ENCODE results near the gene ARL11.
"Not testable (repeated sequence)": the region's sequence is repeated elsewhere in the genome, so short reads cannot be mapped to it uniquely, and the experiment has no call there.

ARL11 gene

DNA sequence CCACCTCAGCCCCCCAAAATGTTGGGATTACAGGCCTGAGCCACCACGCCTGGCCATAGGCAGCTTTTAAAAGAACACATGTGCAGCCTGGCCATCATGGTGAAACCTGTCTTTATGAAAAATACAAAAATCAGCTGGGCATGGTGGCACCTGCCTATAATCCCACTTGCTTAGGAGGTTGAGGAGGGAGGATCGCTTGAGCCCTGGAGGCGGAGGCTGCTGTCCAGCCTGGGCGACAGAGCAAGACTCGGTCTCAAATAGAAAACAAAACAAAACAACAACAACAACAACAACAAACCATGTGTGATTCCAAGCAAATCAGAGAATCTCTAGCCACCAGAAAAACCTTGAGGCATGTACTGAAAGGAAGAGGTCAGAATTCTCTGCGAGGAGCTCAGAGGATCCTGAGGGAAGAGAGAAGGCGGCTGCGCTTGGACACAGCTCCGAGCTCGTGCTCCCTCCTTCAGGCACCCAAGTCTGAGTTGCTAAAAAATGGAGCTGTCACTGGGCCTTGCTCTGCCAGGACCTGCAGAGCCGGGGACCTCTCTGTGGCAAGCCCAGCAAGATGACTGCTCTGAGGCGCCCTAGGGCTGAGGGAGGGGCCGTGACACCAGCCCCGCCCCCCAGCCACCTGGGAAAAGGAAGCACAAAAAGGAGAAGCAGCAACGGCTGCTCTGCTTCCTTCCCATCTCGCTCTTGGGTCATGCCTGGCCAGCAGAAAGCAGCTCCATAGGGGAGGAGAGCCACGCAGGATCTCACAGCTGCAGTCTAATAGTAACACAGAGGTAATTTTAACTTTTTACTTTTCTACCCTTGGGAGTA, at the start of gene ARL11:
Gene ARL11 (plus strand): TSS at position 677 of the 822 bp plus-strand sequence. CDS start 1,941 bp downstream, outside the sequence.
- no peak for DNase-seq

GRCh38 chr13:49579501-49579900, 48.8 kb upstream of the ARL11 start:
- DNase-seq: no peak

- no peak for DNase-seq
Observed at GRCh38 chr13:49580980-49581680, 47.2 kb upstream of the ARL11 start.

GRCh38 chr13:49584771-49585182, 43.5 kb upstream of the ARL11 start:
- peak; percentile 59 for DNase-seq

DNA sequence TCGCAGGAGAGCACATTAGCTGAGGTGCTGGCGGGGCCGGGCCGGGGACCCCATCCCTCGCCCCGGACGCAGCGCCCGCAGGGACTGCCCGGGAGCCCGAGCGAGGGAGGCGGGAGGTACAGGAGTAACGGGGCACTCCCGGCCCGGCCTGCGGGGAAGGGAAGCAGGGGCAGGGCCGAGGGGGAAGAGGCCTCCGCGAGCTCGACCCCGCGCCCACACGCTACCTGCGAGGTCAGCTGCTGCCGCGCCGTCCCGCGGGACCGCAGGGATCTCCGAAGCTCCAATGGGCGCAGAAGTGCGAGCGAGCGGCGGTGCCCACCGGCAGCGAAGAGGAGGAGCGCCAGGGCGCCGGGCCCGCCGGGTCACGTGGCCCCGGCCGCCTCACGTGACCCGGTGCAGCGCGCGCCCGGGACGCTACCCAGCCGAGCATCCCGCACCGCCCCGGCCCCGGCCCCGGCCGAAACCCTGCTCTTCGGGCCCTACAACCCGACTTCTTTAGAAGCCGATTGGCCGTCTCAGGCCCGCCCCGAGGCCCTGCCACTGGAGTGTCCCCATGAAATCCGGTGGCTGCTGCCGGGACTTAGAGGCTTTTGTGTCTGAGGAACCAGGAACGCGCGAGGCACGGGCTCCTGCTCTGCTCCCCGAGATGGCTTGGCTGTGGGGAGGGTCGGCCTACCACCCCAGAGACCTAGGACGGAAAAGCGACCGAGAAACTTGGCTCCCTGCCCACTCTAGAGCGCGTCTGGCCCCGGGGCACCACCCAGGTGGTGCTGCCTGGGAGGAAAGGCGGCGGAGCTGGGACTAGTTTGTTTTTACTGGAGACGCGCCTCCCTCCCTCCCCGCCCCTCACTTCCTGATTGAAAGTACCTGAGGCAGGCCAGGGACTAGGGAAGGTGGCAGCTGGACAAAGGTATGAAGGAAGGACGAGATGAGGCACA, 42.8 kb upstream of the ARL11 start, which contains the start of gene RCBTB1:
Gene RCBTB1 (minus strand): TSS at position 339 of the 938 bp plus-strand sequence. CDS start 18,279 bp downstream, outside the sequence.
- peak; percentile 81 for DNase-seq

- no peak for DNase-seq
Observed at GRCh38 chr13:49586717-49587116, 41.6 kb upstream of the ARL11 start.

GRCh38 chr13:49587311-49587847, 40.9 kb upstream of the ARL11 start:
- no peak for DNase-seq

DNA sequence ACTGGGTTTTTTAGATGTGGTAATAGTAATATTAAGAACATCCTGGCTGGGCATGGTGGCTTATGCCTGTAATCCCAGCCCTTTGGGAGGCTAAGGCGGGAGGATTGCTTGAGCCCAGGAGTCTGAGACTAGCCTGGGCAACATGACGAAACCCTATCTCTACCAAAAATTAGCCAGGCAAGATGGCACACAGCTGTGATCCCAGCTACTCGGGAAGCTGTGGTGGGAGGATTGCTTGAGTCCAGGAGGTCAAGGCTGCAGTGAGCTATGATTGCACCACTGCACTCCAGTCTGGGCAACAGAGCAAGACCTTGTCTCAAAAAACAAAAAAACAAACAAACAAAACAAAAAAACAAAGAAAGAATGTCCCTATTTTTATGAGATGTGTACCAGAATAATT, 37.6 kb upstream of the ARL11 start:
- DNase-seq: not testable (repeated sequence)

DNA sequence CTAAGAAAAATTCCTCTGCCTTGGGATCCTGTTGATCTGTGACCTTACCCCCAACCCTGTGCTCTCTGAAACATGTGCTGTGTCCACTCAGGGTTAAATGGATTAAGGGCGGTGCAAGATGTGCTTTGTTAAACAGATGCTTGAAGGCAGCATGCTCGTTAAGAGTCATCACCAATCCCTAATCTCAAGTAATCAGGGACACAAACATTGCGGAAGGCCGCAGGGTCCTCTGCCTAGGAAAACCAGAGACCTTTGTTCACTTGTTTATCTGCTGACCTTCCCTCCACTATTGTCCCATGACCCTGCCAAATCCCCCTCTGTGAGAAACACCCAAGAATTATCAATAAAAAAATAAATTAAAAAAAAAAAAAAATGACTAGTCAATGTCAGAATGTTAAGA, 34.4 kb upstream of the ARL11 start:
- DNase-seq: not testable (repeated sequence)

DNA sequence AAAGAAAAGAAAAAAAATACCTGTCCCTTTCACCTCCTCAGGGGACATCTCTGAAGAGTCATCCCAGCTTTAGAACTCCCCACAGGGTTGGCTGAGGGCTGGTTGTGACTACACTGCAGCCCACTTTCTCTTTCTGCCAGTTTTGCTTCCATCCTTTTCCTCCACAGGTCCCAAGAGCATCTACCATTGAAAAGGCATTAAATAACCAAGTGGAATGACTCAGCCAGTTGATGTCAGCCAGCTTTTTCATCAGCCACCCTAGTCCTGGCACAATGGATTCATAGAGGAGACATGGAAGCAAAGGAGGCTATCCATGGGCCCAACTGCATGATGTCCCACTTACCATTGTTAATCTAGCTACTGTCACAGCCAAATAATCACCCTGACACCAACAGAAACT, 33.7 kb upstream of the ARL11 start:
- DNase-seq: no peak

DNA sequence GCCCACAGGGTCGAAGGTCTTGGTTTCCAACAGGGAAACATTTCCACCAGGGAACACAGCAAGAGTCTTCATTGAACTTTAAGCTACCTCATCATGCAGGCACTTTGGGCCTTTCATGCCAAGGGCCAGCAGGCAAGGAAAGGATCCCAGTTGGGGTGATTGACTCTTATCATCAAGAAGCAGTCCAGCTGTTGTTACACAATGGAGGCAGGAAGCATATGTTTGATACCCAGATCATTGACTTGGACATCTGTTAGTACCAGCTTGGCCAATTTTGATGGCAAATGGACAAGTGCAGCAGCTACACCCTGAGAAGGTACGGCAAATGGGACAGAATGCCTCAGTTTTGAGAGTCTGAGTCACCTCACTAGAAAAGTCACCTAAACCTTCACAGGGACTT, 32.1 kb upstream of the ARL11 start:
- peak; percentile 44 for DNase-seq

DNA sequence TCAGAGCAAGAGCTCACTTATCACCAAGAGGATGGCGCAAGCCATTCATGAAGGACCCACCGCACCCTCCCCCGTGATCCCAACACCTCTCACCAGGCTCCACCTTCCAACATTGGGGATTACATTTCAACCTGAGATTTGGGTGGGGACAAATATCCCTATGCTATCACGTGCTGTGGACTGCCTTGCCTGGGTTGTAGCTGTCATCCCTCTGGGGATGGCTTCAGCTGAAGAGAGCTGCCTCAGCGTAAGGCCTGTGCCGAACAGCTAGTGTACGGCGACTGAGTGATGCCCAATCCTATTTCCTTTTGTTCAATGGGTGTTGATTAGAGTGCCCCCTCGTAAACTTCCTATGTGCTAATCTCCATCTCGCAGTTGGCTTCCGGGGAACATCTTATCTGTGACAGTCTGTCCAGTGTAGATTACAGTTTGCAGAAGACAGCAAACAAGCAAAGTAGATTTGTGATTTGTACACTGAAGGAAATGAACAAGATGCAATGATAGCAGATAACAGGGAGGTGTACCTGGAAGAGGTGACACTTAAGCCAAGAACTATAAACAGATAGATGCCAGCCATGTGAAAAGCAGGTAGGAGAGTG, 31.2 kb upstream of the ARL11 start:
- DNase-seq: no peak

DNA sequence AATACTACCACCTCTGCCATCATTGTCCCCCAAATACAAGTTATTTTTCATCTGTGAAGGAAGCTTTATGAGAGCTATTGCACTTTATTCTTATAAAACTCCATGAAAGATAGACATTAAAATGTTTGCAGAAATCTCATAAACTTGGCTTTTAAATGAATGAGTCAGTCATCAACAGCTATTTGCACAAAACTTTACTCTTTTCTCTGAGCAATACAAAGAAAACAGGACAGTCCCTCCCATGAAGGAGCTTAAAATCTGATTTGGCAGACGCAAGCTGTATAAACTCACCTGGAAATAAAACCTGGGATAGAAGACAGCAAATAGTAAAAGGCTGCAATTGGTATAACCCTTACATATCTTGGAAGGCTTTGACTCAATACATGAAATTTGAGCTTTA, 26.3 kb upstream of the ARL11 start:
- DNase-seq: no peak

- DNase-seq: not testable (repeated sequence)
Observed at GRCh38 chr13:49602615-49603014, 25.7 kb upstream of the ARL11 start.

DNA sequence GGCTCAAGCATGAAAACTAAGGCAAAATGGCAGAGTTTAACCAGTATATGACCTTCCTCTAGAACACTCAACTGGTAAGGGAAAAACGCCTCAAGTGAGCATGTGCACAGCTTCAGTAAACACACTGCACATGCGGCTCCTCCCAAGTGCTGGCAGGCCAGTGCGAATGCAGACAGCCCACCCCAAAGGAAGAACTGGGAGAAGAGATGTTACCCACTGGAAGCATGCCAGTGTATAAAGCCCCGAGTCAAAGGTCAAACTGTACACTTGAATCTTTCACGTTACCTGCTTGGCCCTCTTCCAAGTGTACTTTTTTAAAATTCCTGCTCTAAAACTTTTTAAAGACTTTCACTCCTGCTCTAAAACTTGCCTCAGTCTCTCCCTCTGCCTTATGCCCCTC, 23.7 kb upstream of the ARL11 start:
- no peak for DNase-seq

DNA sequence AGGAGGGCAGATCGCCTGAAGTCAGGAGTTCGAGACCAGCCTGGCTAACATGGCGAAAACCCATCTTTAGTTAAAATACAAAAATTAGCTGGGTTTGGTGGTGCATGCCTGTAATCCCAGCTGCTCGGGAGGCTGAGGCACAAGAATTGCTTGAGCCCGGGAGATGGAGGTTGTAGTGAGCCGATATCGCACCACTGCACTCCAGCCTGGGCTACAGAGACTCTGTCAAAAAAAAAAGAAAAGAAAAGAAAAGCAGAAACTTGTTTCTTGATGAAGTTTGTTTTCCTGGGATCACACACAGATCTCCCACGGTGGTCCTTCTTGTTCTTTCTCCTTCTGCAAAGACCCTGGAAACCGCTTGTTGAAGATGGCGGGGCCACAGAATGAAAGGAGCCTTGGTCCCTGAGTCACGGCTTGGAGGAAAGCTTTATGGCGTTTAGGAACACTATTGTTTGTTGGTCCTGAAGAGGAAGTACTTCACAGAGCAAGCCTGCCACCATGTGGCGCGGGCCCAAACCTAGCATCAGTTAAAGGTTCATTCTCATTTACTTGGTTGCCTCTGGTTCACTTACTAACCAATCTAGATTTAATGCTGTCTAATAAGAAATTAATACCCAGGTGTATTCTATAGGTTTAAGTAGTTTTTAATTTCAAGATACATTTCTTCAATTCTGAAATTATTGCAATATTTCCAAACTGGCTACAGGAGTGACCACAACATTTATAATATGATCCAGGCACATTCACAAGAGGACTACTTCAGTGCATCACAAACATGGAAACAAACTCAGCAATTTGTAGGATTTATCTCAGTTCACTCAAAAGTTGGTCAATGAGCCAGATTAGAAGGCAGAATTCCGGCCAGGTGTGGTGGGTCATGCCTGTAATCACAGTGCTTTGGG, 21.3 kb upstream of the ARL11 start:
- peak; percentile 89 for DNase-seq

DNA sequence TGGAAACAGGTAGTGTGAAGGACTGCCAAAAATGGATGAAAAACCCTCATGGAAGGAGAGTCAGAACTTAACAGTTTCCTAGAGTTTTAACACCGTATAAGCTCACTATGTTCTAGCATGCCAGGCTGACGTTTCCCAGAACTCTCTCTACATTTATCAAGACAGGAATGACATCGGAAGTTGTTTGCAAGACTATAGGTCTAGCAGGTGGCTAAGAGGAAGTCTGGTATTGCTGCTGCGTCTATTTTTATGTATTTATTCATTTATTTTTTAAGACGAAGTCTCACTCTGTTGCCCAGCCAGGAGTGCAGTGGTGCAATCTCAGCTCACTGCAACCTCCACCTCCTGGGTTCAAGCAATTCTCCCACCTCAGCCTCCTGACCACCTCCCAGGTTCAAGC, 20.5 kb upstream of the ARL11 start:
- no peak for DNase-seq

DNA sequence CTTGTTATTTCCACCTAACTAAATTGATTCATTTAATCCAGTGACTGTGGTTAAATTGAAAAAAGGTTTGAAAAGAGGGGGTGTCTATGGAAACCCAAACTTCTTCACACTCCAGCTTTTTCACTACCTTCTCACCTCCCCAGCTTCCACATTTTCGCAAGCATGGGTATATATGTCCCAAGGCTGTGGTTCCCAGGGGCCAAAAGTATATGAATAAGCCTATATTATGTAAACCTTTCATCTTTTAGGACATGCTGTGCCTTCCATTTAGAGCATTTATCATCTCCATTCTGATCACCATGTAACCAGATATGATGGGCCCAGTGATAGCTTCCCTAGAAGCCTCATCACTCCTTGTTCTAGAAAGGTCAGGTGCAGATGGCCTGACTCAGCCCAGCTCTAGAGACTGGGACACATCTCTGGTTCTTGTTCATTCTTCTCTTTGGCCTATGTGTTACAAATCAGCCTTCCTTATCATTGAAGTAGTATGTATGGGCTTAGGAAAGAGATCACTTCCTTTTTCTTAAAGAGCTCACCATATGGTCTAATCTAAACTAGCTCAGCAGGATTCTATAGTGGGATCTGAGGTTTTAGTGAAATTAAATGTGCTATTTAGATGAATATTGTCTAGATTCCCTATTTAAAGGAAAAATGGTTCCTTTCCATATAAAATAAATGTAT, 19.5 kb upstream of the ARL11 start:
- no peak for DNase-seq

- DNase-seq: peak; percentile 95
Observed at GRCh38 chr13:49610176-49610575, 18.1 kb upstream of the ARL11 start.

GRCh38 chr13:49612042-49612441, 16.3 kb upstream of the ARL11 start:
- not testable (repeated sequence) for DNase-seq

Measured in NCI-H2171 treated with DMSO at 0.1 percent for 48 hours (cell line).